HuH-7 (cell line): ENCODE data around the gene STAT5A.
"Not testable (repeated sequence)": the region's sequence is repeated elsewhere in the genome, so short reads cannot be mapped to it uniquely, and the experiment has no call there.

Experiments
- DNase-seq: peaks from one replicate; pipeline ENCODE4 v3.0.0; 2011; ENCODE audit warnings: low spot score

The STAT5A gene

DNA sequence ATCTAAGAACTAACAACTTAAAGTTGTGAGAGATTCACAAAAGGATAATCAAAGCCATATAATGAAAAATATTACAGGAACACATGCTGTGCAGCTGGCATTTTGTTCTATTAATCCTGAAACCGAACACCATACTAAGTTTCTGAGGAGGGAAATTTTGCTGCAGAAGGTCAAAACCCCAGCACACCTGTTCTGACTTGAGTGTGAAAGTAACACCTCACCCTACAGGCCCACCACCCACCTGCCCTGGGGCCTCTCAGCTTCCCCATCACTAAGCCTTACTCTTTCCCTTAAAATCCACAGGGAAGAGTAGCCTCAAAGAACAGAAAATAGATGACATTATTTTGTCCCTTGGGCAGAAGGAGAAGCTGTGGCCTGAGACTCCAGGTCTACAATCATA is 44.8 kb downstream of the STAT5A start:
- no peak for DNase-seq

DNA sequence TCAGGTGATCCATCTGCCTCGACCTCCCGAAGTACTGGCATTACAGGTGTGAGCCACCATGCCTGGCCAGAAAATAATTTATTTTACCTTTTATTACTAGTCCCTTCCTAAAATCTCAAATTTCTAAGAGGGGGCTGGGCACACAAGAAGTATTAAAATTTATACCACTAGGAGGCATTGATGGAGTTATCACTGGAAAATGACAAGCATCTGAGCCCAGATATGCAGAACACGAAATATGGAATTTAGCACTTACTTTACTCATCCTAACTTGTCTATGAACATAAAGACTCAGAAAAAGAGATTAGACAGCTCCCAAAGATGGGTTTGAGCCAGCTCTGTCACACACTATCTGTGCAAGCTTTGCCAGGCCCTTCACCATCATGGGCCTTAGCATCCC is 46.4 kb downstream of the STAT5A start:
- no peak for DNase-seq

DNA sequence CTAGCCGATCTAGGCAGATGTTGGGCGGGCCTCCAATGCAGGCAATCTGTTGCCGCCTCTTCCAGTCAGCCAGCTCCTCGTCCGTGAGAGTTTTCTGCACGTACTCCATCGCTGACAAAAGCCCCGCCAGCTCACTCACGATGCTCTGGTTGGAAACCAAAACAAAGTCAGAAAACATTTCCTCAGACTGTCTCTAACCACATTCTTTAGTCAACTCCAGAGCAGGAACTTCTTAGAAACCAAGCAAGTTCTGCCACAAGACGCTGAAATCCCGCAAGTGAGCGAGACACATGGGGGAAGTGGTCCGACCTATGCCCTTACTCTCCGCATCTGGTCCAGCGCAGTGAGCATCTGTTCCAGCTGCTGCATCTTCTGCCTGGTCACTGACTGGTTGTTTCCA is 49.1 kb downstream of the STAT5A start:
- DNase-seq, result no peak

GRCh38 chr17:42338427-42338985 is 50.2 kb downstream of the STAT5A start:
- DNase-seq, result no peak

DNA sequence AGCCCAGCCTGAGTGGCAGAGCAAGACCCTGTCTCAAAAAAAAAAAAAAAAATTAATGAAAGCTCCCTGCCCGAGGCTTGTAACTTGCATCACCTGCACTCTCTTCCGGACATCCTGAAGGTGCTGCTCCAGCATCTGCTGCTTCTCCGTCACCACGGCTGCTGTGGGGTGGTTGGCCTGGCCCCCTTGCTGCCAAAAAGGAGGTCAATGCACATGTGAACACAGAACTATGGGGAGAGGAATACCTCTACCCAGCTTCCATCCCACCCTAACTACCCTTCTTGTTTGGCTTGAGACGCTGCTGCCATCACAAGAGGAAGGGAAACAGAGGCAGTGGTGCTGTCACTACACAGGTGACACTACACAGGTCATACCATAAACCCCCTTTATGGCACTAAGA is 50.9 kb downstream of the STAT5A start:
- DNase-seq, result no peak

GRCh38 chr17:42340691-42341127 is 52.4 kb downstream of the STAT5A start:
- no peak for DNase-seq

DNA sequence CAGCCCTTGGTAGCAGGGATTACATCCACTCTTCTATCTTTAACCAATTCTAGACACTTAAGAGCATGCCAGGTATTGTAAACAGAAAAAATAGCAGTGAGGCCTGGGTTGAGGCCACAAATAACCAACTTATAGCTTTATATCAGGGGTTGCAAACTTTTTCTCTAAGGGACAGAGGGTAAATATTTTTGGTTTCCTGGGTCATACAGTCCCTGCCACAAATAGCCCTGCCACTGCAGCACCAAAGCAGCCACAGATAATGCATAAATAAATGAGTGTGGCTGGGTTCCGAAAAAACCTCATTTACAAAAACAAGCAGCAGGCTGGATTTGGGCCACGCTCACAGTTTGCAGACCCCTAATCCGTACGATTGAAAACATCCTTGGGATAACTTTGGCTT is 53.3 kb downstream of the STAT5A start:
- no peak for DNase-seq

DNA sequence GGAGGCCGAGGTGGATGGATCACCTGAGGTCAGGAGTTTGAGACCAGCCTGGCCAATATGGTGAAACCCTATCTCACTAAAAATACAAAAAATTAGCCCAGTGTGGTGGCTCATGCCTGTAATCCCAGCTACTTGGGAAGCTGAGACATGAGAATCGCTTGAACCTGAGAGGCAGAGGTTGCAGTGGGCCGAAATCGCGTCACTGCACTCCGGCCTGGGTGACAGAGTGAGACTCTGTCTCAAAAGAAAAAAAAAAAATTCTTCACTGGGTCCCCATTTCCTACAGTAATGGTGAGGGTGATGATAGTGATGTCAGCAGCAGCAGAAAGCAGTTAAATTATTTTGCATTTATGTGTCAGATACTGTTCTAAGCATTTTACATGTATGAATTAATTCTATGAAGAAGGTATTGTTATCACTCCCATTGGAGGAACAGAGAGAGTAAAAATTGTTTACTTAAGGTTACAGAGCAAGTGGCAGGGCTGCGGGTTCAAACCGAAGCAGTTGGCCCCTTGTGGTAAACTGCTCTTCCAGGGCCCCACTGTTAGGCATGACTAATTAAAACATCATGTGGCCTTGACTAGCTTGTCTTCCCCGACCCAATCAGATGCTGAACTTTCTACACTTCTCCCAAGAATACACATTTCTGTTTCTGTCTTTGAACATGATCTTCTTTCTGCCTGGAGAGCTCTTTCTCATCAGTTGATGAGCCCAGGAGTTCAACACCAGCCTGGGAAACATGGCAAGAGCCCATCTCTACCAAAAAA is 54.1 kb downstream of the STAT5A start:
- no peak for DNase-seq

DNA sequence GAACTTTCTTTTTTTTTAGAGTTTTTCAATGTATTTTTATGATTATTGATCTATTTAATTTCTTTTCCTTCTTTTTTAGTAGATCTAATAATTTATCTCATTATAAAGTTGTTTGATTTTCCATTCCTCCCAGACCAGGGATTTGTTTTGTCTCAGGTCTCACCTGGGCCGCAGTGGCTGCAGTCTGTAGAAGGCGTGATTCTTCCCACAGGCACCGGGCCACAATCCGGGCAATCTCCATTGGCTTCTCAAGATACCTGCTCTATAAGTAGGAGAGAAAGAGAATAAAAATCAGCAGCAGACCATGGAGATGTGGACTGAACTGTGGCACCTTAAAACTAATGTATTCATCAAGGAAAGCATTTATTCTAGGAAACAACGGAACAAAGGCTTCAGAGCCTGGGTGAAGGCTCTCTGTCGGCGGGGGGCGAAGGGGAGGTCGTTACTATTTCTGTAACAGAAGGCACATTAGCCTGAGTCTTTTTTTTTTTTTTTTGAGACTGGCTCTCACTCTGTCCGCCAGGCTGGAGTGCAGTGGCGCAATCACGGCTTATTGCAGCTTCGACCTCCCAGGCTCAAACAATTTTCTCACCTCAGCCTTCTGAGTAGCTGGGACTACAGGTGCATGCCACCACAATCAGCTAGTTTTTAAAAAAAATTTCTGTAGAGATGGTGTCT is 57.2 kb downstream of the STAT5A start:
- DNase-seq, result no peak

DNA sequence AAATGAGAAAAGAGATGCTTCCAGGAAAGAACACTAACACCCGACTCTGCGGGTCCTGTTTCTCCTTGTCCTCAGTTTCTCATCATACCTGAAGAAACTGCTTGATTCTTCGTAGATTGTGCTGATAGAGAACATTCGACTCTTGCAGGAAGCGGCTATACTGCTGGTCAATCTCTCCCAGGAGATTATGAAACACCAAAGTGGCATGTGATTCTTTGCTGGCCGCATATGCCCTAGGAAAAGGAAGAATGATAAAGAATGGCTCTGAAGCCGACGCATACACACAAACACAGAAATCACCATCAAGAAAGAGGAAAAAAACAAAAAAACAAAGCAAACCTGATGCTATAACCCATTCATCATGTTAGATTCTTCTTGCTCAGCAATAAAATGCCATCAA is 58.2 kb downstream of the STAT5A start:
- DNase-seq, result no peak

DNA sequence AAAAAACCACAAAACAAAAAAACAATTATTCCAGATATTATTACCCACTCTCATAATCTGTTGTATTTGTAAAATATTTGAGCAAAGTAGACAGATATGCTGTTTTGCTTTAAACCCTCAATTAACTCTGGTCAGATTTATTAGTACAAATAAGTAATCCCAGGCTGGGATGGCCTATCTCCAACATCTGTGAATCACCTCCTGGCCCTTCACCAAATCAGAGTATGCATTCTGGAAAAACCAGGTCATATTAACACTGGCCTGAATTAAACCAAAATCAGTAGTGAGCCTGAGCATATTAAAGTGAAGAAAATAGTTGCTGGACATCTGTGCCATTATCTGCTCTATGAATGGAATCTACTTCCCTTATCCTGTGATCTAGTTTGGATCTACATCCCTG is 58.9 kb downstream of the STAT5A start:
- DNase-seq, result no peak

- DNase-seq, result no peak
These were observed 59.3 kb downstream of the STAT5A start for GRCh38 chr17:42347606-42348005.

DNA sequence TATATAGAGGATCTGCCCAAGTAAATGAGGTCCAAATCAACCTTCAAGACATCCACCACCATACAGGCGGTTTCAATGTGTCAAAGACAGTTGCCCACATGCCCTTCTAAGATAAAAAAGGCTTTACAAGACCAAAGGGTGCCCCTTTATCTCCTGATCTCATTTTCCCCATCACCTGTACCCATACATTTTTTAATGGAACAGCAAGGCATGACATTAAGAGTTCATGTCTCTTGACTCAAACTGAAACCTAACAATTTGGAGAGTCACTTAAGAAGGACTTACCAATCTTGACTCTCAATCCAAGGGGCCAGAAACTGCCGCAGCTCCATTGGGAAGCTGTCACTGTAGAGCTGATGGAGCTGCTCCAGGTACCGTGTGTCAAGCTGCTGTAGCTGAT is 59.8 kb downstream of the STAT5A start:
- DNase-seq, result no peak

DNA sequence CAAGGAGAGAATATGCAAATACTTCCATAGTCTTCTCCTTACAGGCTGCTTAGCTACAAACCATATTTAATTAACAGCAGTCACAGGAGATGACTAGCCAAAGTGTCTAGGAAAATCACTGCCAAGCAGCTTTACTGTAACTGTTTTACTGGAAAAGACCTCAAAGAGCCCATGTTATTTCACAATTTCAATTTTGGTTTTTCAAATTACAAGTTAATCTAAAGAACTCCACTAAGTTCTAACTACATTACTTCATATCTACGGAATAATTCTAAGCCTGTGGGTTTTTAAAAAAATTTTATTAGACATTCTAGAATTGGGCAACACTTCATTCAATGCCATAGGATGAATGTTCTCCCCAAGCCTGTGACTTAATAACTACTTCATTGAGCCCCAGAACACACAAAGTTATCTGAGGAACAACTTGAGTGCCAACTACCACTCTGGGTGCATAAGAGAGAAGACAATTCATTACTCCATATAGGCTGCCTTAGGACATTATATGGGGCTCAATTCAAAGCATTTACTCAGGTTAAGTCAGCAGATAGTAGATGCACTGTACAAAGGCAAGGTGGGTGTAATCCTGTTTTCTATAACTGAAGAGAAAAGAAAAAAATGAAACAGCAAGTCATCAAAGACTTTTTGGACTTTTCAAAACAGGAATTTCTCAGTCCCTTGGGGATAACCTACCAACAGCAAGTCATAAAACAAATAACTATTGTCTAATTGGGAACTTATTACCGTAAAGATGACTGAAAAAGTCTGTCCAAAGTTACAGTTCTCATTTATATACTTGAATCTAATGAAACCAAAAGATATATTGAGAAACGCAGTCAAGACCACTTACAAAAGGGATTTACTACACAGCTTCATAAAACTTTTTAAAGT is 66.9 kb downstream of the STAT5A start:
- no peak for DNase-seq

DNA sequence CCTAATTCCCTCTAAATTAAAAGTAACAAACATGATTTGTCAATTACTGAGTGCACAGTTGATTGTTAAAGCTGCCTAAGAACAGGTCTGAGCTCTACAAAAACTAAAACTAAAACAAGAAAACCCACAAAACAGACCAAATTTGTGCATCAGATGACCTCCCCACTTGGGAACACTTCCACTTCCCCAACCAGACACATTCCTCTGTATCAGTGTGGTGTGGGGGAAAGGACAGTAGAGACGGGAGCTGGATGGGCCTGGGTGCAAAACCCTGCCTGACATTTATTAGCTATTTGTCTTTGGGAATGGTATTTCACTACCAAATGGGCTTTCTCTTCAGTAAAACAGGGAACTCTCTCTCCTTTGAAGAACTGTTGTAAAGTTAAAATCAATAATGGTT is 70.1 kb downstream of the STAT5A start:
- DNase-seq, result no peak

DNA sequence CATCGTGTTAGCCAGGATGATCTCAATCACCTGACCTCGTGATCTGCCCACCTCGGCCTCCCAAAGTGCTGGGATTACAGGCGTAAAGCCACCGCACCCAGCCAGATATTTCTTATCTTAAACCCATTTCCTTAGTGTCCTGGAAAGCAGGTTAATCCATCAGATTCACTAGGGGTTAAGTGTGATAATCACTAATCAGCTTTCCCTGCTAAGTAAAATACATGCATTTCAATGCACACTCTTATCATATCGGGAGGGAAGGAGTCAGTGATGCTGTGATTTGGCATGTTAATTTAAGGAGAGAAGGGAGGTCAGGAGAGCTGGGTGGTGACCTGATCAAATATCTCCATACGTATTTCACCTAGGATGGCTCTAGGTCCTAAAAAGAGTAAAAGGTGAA is 70.8 kb downstream of the STAT5A start:
- no peak for DNase-seq

- DNase-seq, result not testable (repeated sequence)
These were observed 72.1 kb downstream of the STAT5A start for GRCh38 chr17:42360388-42360787.
